Urothelium cell line (cell line): Measurements from ENCODE around the gene SERPINB1.
"Not testable (repeated sequence)": the region's sequence is repeated elsewhere in the genome, so short reads cannot be mapped to it uniquely, and the experiment has no call there.

Experiments
- DNase-seq: peaks from one replicate; pipeline ENCODE4 v3.0.0; 2011; ENCODE audit warnings: low spot score, mixed read lengths
- FAIRE-seq: peaks from 2 replicates; lab custom pipeline; 2011; peaks lifted over from hg19 to GRCh38; lab: Jason Lieb, UNC

Gene SERPINB1

GRCh38 chr6:2820415-2820814 lies 21.2 kb downstream of the SERPINB1 start:
- no peak for FAIRE-seq
- no peak for DNase-seq

DNA sequence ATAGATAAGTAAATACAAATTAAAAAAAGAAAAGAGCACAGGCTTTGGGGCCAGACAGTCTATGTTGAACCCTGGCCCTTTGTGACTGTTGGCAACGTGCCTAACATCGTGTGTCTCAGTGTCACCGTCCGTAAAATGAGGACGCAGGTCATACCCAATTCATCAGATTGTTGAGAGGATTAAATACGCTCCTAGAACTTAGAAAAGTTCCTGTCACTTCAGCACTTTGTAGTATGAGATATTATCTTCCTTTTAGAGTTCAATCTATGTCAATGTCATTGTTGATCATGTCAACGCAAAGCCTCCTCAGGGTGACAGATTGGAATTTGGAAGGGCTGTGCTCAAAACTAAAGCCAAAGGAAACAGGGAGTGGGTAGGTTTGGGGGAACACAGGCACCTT lies 21.7 kb downstream of the SERPINB1 start:
- FAIRE-seq (no peak), DNase-seq (no peak)

DNA sequence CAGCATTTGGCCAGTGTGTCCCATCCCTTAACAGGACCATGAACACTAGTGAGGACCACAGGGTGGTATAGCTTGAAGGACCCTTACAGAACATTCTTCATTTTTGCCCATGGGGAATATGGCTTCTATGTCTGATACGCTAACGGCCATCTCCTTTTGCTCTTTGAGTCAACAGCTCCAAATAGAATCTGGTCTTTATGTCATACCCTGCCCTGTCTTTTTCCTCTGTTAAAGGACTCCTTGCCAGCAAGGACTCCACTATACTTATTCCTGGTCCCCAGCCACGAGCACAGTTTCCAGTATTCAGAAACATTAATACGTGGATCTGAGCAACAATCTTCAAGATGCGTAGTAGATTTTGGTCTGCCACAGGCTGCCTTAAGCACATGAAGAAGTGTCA lies 22.5 kb downstream of the SERPINB1 start:
- DNase-seq (no peak), FAIRE-seq (no peak)

- no peak for FAIRE-seq
Measured at GRCh38 chr6:2818593-2818992, 23.1 kb downstream of the SERPINB1 start.

DNA sequence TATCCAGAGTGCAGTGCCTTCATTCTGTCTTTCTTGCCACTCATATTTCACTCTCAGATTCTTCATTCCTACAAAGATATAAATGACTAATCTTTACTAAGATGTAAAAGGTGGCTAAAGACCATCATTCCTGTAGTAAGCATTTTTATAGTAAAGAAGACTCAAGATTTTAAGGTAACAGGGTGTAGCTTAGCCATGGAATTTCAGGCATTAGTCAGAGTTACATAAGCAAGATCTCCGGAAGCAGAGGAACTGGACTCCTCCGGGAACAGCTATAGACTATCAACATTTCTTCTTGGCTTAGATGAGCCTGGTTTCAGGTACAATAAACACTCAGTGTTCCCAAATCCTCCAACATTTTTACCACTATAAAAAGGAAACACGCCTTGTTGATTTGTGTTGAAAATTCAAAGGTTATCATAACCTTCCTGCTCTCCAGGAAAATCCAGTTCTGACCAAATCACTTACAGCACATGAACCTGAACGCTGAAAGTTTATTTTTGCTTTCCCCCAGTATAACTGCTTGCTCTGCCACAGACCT lies 23.7 kb downstream of the SERPINB1 start:
- FAIRE-seq = no peak

More at GRCh38 chr6:2818593-2818992, 23.1 kb downstream of the SERPINB1 start:
- no peak for DNase-seq

GRCh38 chr6:2816158-2816557 lies 25.5 kb downstream of the SERPINB1 start:
- DNase-seq (no peak), FAIRE-seq (no peak)

More for the DNA sequence above, 23.7 kb downstream of the SERPINB1 start:
- peak; percentile 46 for DNase-seq

DNA sequence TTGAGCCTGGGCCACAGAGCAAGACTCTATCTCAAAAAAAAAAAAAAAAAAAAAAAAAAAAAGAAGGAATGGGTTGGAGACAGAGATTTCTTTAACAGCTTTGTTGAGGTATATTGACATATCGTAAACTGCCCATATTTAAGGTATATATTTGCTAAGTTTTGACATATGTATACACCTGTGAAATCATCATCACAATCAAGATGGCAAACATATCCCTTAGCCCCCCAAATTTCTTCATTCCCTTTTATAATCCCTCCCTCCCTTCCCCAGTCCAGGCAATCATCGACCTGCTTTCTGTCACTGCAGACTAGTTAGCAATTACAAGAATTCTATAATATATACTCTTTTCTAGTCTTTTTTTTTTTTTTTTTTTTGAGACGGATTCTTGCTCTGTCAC lies 29.0 kb downstream of the SERPINB1 start:
- no peak for FAIRE-seq
- DNase-seq = no peak

GRCh38 chr6:2810092-2810671 lies 31.5 kb downstream of the SERPINB1 start:
- DNase-seq (peak; percentile 15), FAIRE-seq (no peak)

GRCh38 chr6:2809015-2809414 lies 32.6 kb downstream of the SERPINB1 start:
- no peak for FAIRE-seq
- no peak for DNase-seq

GRCh38 chr6:2807342-2808090 lies 34.1 kb downstream of the SERPINB1 start:
- DNase-seq (no peak), FAIRE-seq (no peak)

- FAIRE-seq = no peak
- no peak for DNase-seq
Measured at GRCh38 chr6:2806644-2807043, 35.0 kb downstream of the SERPINB1 start.

- FAIRE-seq = no peak
- no peak for DNase-seq
Measured at GRCh38 chr6:2805031-2805430, 36.6 kb downstream of the SERPINB1 start.

DNA sequence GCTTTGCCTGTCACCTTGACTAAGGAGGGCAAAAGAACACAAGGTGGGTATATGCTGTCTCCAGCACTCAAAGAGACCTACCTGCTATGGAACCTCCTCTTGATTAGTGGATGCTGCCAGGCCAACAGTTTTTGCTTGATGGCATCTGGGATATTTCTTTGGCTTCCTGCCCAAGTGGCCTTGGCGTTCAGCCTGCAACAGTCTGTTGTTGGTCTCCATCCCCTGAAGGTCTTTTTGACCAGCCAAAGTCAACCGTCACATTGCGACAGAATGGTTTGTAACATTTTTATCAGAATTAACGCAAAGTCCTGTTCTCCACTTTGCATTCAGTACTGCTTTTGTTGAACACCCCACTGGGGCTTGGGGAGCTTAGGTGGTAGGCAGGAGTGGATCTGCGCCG lies 37.1 kb downstream of the SERPINB1 start:
- DNase-seq = no peak
- no peak for FAIRE-seq

- DNase-seq (no peak), FAIRE-seq (no peak)
Measured at GRCh38 chr6:2803731-2804429, 37.8 kb downstream of the SERPINB1 start.

GRCh38 chr6:2802521-2803060 lies 39.1 kb downstream of the SERPINB1 start:
- DNase-seq (no peak), FAIRE-seq (no peak)

DNA sequence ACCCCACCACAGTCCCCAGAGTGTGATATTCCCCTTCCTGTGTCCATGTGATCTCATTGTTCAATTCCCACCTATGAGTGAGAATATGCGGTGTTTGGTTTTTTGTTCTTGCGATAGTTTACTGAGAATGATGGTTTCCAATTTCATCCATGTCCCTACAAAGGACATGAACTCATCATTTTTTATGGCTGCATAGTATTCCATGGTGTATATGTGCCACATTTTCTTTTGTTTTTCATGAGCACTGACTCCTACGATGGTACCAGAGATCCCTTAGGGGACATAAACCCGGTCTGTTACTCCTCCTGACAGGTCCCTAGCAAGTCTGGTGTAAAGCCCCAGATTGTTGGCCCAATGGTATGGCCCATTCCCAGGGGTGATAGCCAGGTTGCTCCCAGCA lies 40.0 kb downstream of the SERPINB1 start:
- DNase-seq, FAIRE-seq: not testable (repeated sequence)

DNA sequence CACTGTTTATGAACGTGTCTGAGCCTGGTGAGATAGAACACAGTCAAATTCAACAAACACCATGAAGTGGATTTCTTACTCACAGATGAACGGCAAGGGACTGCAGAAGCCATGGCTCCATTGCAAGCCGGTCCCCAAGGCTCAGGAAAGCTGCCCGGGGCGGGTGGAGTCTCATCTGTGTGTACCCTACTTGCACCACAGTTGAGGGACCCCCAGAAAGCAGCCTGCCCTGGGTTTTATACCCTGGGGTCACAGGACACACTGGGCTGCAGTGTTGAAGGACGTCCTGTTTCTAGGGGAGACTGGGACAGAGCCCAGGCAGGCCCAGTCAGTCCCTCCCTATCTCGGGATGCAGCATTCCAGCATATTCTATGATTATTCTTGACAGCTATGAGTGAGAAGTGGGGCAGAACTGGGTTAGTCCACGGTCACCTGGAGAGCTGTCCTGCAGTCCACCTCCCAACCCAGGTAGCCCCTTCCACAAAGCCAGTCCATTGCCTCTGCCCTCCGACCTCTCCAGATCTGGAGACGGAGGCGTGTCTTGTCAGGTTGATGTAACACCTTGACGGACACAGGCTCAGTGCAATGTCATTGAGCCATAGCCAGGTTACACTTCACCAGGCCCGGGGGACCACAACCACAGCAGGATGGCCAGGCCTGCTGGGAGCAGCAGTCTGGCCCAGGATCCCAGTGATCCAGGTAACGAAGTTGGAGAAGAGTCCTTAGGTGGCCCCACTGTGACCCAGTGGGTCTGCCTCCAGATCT lies 40.9 kb downstream of the SERPINB1 start:
- FAIRE-seq (no peak), DNase-seq (no peak)

GRCh38 chr6:2799936-2800527 lies 41.6 kb downstream of the SERPINB1 start:
- DNase-seq (no peak), FAIRE-seq (no peak)

DNA sequence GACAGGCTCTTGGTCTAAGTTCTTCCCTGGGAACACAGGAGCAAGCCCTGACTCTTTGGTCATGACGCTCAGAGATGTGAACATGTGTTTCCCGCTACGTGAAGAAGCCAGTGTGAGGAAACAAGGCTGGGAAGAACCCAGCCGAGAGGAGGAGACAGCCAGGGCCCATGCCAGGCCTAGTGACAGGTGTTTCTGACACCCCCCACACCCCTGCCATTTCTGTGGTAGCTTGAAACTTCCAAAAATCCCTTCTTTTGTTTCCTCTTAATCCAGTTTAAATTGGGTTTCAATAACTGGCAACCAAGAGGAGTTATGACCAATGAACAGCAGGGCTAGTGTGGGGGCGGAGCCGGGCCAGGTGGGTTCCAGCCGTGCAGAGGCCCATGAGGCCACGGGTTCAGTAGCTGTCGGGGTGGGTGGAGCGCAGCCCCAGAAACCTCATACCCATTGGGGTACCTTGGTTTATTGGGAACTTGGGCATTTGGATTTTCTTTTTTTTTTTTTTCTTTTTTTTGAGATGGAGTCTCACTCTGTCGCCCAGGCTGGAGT lies 43.0 kb downstream of the SERPINB1 start:
- no peak for DNase-seq
- FAIRE-seq = no peak

- DNase-seq (no peak), FAIRE-seq (no peak)
Measured at GRCh38 chr6:2797564-2798031, 44.1 kb downstream of the SERPINB1 start.
